Prostate gland (tissue), 2 donors: ENCODE results near the gene GDPGP1. TPM values are rescaled to one million over a fixed set of nuclear protein-coding genes. Genes with fewer than 3 reads are reported as not detected.
A peak's percentile ranks its signal among the peaks of the same experiment; 100 is the strongest.
"Not testable (repeated sequence)": the region's sequence is repeated elsewhere in the genome, so short reads cannot be mapped to it uniquely, and the experiment has no call there.

Source experiments
- DNase-seq: peaks from one replicate; pipeline ENCODE4 v3.0.0-alpha.2; 2019; ENCODE audit warnings: low spot score
- H3K27ac ChIP-seq, 2 donors: fragments of 200-600 bp; sonication (generic); 2 replicates each; pipeline ENCODE4 v1.5.1; 2017 to 2019
- H3K27me3 ChIP-seq: fragments of 200-600 bp; sonication (generic); replicated peaks from 2 replicates; pipeline ENCODE4 v1.5.1; 2019; ENCODE audit not compliant: insufficient read depth
- H3K36me3 ChIP-seq, 2 donors: fragments of 200-600 bp; sonication (generic); 1 replicate in 1 of 2; 2 replicates in 1 of 2; pipeline versions ENCODE4 v1.5.1 to v1.8.1; 2017 to 2019
- H3K4me1 ChIP-seq: fragments of 200-600 bp; sonication (generic); replicated peaks from 2 replicates; pipeline ENCODE4 v1.5.1; 2019
- H3K4me3 ChIP-seq, 2 donors: fragments of 200-600 bp; sonication (generic); 2 replicates each; pipeline ENCODE4 v1.5.1; 2017 to 2019
- H3K9me3 ChIP-seq: fragments of 200-600 bp; sonication (generic); 2 replicates; pipeline ENCODE4 v1.5.1; 2017
- CTCF ChIP-seq, 4 experiments: fragments of 200-600 bp in 2 of 4; fragments of 450-650 bp in 2 of 4; sonication (generic) in 2 of 4; IDR thresholded peaks; 1 replicate in 3 of 4; 2 replicates in 1 of 4; pipeline ENCODE4 v1.5.1; 2016 to 2019; ENCODE audit warnings: antibody characterized with exemption in 4 of 4, mild to moderate bottlenecking in 2 of 4, moderate library complexity in 2 of 4
- POLR2A ChIP-seq: fragments of 450-650 bp; IDR thresholded peaks from one replicate; pipeline ENCODE4 v1.6.1; 2016; ENCODE audit warnings: antibody characterized with exemption, mild to moderate bottlenecking
- POLR2AphosphoS5 ChIP-seq: sonication (generic); formaldehyde crosslinking; IDR thresholded peaks from one replicate; pipeline ENCODE4 v1.6.1; 2017; ENCODE audit warnings: antibody characterized with exemption
- WGBS: methylation state at CpG from one replicate; pipeline ENCODE4 v1.1.5; 2018; 5-methylcytosine and 5-hydroxymethylcytosine counted together
- intact Hi-C: fragments of 100-400 bp; cut with DNase I; formaldehyde crosslinking; loops from one replicate; pipeline ENCODE4 v1.14.2; 2022
- total RNA-seq, 2 donors: library from RNA; depleted of rRNA; stranded (reverse); fragments of >200 nt; gene quantifications; one replicate each; pipeline ENCODE4 v1.1.0, GENCODE V29; 2016

GDPGP1 gene
- total RNA-seq, 2 donors from 2014 or later, result 15.4 to 21.5 TPM

- Histone ChIP-seq H3K27ac (no peak overlapping the region), H3K36me3 (peaks cover 0 to 4% of the 10 kb centered on the region in 2 donors), H3K9me3 (no peaks in the 10 kb centered on the region), H3K4me3 (no peak overlapping the region), H3K27me3 (no peaks in the 10 kb centered on the region), H3K4me1 (peaks cover 13% of the 10 kb centered on the region)
- no peak for TF ChIP-seq POLR2A
- TF ChIP-seq POLR2AphosphoS5, result no peak
- no peak for TF ChIP-seq CTCF (IDR thresholded peaks at IDR 0.05)
- intact Hi-C loops, result no loop called here
- WGBS, result 87% methylated on average over 10 of the region's 10 CpGs
- no peak for DNase-seq
Observed at GRCh38 chr15:90270502-90271150, 36.6 kb downstream of the GDPGP1 start.

- Histone ChIP-seq H3K36me3 (peaks cover 0 to 4% of the 10 kb centered on the region in 2 donors), H3K27ac (no peak overlapping the region), H3K4me1 (peaks cover 13% of the 10 kb centered on the region), H3K27me3 (no peaks in the 10 kb centered on the region), H3K4me3 (no peak overlapping the region), H3K9me3 (no peaks in the 10 kb centered on the region)
- DNase-seq, result no peak
- no peak for TF ChIP-seq POLR2AphosphoS5
- TF ChIP-seq CTCF (IDR thresholded peaks at IDR 0.05), result no peak
- no peak for TF ChIP-seq POLR2A
- intact Hi-C loops, result no loop called here
- 69% methylated on average over 7 of the region's 7 CpGs for WGBS
Observed at GRCh38 chr15:90271459-90272166, 37.6 kb downstream of the GDPGP1 start.

GRCh38 chr15:90278467-90278866, 44.5 kb downstream of the GDPGP1 start:
- H3K36me3 ChIP-seq, H3K4me1 ChIP-seq, DNase-seq, H3K4me3 ChIP-seq, H3K27ac ChIP-seq, intact Hi-C loops, H3K9me3 ChIP-seq, H3K27me3 ChIP-seq: not testable (repeated sequence)
- WGBS, result 98% methylated on average over 12 of the region's 12 CpGs

- H3K36me3 ChIP-seq, H3K4me3 ChIP-seq, H3K4me1 ChIP-seq, H3K9me3 ChIP-seq, intact Hi-C loops, H3K27ac ChIP-seq, H3K27me3 ChIP-seq, DNase-seq: not testable (repeated sequence)
- WGBS, result 87% methylated on average over 5 of the region's 5 CpGs
Observed at GRCh38 chr15:90280743-90281142, 46.7 kb downstream of the GDPGP1 start.

GRCh38 chr15:90281637-90282036, 47.6 kb downstream of the GDPGP1 start:
- WGBS, result 85% methylated on average over 6 of the region's 6 CpGs
- intact Hi-C loops, H3K9me3 ChIP-seq, H3K4me3 ChIP-seq, H3K4me1 ChIP-seq, H3K36me3 ChIP-seq, H3K27me3 ChIP-seq, H3K27ac ChIP-seq, DNase-seq: not testable (repeated sequence)

GRCh38 chr15:90286678-90287077, 52.7 kb downstream of the GDPGP1 start:
- Histone ChIP-seq H3K9me3 (no peaks in the 10 kb centered on the region), H3K27ac (no peak overlapping the region), H3K36me3 (no peaks in the 10 kb centered on the region), H3K4me3 (no peak overlapping the region), H3K27me3 (no peaks in the 10 kb centered on the region), H3K4me1 (no peaks in the 10 kb centered on the region)
- DNase-seq, result no peak
- intact Hi-C loops, result no loop called here
- TF ChIP-seq CTCF (IDR thresholded peaks at IDR 0.05), result peak in 2 of 4 experiments; percentile 16 to 42
- no peak for TF ChIP-seq POLR2AphosphoS5
